ENCODE results near the gene TRPV3. TPM values are rescaled to one million over a fixed set of nuclear protein-coding genes. Genes with fewer than 3 reads are reported as not detected.

Gene TRPV3
- total and polyA plus RNA-seq, 2 of the 8 experiments (the other 6 are each of a cell fraction or from before 2014, with no cell fraction given) = 0.56 to 1.0 TPM

DNA sequence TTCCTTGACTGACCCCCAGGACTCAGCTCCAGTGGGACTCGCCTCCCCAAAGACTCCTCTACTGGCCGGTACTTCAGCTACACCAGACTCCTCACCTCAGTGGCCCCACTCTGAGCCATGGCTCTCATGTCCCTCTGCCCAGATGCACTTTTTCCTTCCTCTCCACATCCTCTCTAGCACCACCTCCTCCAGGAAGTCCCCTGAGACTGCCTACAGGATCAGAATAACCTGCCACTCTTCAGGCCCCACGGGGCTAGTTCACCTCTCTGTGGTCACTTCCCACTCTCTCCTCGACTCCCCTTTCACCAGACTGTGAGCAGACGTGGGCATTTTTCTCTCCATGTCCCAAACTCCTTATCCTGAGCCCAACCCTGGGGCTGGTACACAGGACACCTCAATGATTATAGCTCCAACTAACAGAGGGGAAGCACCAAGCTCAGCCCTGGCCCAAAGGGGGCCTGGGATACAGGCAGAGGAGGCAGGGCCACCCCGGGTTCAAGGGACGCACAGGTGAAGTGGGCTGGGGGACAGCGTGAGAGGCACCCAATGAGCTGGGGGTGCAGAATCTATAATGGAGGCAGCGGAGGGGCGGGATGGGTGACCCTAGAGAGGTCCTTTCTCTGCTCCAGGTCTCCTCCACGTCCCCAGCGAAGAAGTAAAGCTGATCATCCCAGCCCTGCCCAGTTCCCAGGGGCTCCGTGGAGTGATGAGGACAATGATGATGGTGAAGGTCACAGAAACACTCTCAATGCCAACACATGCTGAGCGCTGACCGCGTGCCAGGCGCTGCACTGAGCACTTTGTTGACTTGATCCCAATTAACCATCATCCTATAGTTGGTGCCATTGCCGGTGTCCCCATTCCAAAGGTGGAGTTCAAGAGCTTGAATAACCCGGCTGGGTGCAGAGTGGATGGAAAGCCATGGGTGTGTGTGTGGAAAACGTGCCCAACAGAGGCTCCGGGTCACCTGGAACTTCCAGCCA lies 3.9 kb downstream of the TRPV3 start (continued):
- TF ChIP-seq EP300 (IDR thresholded peaks at IDR 0.05; ENCODE audit: borderline replicate concordance in 1 of 2, low read depth in 2 of 2, low read length in 2 of 2) (no peak), CBX5 (IDR thresholded peaks at IDR 0.05; ENCODE audit: low read depth, low read length) (no peak), RNF2 (IDR thresholded peaks at IDR 0.05; ENCODE audit: borderline replicate concordance, low read depth, low read length, missing control alignments, poor library complexity, severe bottlenecking) (no peak), CBX8 (IDR thresholded peaks at IDR 0.05; ENCODE audit: borderline replicate concordance, low read depth, low read length) (no peak)
- TF ChIP-seq, protein P1, sequence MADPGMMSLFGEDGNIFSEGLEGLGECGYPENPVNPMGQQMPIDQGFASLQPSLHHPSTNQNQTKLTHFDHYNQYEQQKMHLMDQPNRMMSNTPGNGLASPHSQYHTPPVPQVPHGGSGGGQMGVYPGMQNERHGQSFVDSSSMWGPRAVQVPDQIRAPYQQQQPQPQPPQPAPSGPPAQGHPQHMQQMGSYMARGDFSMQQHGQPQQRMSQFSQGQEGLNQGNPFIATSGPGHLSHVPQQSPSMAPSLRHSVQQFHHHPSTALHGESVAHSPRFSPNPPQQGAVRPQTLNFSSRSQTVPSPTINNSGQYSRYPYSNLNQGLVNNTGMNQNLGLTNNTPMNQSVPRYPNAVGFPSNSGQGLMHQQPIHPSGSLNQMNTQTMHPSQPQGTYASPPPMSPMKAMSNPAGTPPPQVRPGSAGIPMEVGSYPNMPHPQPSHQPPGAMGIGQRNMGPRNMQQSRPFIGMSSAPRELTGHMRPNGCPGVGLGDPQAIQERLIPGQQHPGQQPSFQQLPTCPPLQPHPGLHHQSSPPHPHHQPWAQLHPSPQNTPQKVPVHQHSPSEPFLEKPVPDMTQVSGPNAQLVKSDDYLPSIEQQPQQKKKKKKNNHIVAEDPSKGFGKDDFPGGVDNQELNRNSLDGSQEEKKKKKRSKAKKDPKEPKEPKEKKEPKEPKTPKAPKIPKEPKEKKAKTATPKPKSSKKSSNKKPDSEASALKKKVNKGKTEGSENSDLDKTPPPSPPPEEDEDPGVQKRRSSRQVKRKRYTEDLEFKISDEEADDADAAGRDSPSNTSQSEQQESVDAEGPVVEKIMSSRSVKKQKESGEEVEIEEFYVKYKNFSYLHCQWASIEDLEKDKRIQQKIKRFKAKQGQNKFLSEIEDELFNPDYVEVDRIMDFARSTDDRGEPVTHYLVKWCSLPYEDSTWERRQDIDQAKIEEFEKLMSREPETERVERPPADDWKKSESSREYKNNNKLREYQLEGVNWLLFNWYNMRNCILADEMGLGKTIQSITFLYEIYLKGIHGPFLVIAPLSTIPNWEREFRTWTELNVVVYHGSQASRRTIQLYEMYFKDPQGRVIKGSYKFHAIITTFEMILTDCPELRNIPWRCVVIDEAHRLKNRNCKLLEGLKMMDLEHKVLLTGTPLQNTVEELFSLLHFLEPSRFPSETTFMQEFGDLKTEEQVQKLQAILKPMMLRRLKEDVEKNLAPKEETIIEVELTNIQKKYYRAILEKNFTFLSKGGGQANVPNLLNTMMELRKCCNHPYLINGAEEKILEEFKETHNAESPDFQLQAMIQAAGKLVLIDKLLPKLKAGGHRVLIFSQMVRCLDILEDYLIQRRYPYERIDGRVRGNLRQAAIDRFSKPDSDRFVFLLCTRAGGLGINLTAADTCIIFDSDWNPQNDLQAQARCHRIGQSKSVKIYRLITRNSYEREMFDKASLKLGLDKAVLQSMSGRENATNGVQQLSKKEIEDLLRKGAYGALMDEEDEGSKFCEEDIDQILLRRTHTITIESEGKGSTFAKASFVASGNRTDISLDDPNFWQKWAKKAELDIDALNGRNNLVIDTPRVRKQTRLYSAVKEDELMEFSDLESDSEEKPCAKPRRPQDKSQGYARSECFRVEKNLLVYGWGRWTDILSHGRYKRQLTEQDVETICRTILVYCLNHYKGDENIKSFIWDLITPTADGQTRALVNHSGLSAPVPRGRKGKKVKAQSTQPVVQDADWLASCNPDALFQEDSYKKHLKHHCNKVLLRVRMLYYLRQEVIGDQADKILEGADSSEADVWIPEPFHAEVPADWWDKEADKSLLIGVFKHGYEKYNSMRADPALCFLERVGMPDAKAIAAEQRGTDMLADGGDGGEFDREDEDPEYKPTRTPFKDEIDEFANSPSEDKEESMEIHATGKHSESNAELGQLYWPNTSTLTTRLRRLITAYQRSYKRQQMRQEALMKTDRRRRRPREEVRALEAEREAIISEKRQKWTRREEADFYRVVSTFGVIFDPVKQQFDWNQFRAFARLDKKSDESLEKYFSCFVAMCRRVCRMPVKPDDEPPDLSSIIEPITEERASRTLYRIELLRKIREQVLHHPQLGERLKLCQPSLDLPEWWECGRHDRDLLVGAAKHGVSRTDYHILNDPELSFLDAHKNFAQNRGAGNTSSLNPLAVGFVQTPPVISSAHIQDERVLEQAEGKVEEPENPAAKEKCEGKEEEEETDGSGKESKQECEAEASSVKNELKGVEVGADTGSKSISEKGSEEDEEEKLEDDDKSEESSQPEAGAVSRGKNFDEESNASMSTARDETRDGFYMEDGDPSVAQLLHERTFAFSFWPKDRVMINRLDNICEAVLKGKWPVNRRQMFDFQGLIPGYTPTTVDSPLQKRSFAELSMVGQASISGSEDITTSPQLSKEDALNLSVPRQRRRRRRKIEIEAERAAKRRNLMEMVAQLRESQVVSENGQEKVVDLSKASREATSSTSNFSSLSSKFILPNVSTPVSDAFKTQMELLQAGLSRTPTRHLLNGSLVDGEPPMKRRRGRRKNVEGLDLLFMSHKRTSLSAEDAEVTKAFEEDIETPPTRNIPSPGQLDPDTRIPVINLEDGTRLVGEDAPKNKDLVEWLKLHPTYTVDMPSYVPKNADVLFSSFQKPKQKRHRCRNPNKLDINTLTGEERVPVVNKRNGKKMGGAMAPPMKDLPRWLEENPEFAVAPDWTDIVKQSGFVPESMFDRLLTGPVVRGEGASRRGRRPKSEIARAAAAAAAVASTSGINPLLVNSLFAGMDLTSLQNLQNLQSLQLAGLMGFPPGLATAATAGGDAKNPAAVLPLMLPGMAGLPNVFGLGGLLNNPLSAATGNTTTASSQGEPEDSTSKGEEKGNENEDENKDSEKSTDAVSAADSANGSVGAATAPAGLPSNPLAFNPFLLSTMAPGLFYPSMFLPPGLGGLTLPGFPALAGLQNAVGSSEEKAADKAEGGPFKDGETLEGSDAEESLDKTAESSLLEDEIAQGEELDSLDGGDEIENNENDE (IDR thresholded peaks at IDR 0.05; ENCODE audit: insufficient replicate concordance, low read length) = no peak

Measured in H1 (cell line).